Neural progenitor cell (in vitro differentiated cells): ENCODE results near the gene TLR8.

Experiments
- EZH2 ChIP-seq: fragments of 200-600 bp; sonication (generic); IDR thresholded peaks from 2 replicates; pipeline ENCODE4 v1.6.1; 2017; ENCODE audit warnings: antibody characterized with exemption, mild to moderate bottlenecking, moderate library complexity
- EZH2phosphoT487 ChIP-seq: fragments of 200-600 bp; sonication (generic); IDR thresholded peaks from 2 replicates; pipeline ENCODE4 v1.6.1; 2017; ENCODE audit warnings: antibody characterized with exemption
- TF ChIP-seq, protein P1 (sequence below): fragments of 200-600 bp; sonication (generic); IDR thresholded peaks from 2 replicates; pipeline ENCODE4 v1.5.1; 2017; ENCODE audit warnings: antibody characterized with exemption, mild to moderate bottlenecking

DNA sequence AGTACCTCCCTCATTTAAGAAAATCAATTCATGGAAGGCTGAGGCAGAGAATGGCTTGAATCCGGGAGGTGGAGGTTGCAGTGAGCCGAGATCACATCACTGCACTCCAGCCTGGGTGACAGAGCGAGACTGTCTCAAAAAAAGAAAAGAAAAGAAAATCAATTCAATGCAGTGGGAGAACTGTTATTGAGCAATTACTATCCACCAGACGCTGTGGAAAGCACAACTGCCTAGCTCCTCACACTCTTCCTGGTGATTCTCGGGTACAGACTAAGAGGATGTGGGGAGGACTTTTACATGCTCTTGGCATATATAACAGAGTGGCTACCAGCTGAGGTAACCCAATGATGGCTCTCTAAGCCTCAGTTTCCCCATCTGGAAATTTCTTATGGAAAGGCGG lies 65.8 kb downstream of the TLR8 start:
- no peak for TF ChIP-seq EZH2
- TF ChIP-seq, protein P1, sequence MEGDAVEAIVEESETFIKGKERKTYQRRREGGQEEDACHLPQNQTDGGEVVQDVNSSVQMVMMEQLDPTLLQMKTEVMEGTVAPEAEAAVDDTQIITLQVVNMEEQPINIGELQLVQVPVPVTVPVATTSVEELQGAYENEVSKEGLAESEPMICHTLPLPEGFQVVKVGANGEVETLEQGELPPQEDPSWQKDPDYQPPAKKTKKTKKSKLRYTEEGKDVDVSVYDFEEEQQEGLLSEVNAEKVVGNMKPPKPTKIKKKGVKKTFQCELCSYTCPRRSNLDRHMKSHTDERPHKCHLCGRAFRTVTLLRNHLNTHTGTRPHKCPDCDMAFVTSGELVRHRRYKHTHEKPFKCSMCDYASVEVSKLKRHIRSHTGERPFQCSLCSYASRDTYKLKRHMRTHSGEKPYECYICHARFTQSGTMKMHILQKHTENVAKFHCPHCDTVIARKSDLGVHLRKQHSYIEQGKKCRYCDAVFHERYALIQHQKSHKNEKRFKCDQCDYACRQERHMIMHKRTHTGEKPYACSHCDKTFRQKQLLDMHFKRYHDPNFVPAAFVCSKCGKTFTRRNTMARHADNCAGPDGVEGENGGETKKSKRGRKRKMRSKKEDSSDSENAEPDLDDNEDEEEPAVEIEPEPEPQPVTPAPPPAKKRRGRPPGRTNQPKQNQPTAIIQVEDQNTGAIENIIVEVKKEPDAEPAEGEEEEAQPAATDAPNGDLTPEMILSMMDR: no peak
- TF ChIP-seq EZH2phosphoT487: no peak
